ENCODE measurements around the gene CHD2.
"Not testable (repeated sequence)": the region's sequence is repeated elsewhere in the genome, so short reads cannot be mapped to it uniquely, and the experiment has no call there.

Gene CHD2

DNA sequence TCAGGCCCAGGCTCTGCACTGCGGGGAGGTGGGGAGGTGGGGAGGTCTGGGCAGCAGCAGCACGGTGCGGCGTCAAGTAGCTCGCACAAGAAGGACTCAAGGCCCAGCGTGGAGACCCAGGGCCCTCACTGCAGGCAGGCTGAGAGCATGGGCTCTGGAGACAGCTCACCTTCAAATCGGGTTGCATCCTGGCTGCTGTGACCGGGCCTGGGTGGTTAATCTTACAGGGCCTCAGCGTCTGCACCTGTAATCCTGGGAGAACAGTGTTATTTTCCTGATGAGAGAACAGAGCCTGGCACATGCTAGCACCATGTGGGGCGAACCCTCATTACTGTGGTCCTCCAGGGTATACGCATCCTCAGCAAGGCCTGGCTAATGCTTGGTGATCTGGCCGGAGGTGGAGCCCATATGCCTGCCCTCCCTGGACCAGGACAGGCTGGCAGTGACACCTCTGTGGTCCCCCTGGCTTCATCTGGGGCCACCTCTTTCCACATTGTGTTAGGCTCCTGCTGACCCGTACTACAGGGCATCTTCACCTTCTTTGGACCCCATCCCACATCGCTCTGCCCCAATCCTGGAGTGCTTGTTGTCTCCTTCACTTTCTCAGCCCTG lies 133.4 kb downstream of the CHD2 start:
- DNase-seq (ENCODE audit: low read depth in 2 of 2, low spot score in 1 of 2): no peak

DNA sequence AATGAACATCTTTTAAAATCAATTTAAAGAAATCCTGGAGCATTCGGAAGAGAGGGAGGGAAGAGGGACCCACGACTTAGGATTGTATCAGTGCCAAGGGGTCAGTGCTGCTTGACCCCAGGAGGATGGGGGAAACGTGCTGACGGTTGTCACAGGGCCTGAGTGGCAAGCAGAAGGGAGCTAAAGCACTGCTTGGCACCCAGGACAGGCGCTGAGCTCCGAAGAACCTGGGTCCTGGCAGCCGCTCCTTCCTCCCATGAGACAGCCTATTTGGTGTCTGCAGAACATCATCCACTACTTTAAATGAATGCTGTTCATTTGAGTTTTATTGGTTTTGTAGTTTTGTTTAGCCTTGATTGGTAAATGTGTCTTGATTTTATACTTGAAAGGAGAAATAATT lies 134.4 kb downstream of the CHD2 start:
- DNase-seq (ENCODE audit: low read depth in 2 of 2, low spot score in 1 of 2): no peak

- no peak for DNase-seq (ENCODE audit: low read depth in 2 of 2, low spot score in 1 of 2)
Observed at GRCh38 chr15:93035092-93035915, 135.2 kb downstream of the CHD2 start.

GRCh38 chr15:93035953-93036810 lies 136.1 kb downstream of the CHD2 start:
- DNase-seq (ENCODE audit: low read depth in 2 of 2, low spot score in 1 of 2): no peak

DNA sequence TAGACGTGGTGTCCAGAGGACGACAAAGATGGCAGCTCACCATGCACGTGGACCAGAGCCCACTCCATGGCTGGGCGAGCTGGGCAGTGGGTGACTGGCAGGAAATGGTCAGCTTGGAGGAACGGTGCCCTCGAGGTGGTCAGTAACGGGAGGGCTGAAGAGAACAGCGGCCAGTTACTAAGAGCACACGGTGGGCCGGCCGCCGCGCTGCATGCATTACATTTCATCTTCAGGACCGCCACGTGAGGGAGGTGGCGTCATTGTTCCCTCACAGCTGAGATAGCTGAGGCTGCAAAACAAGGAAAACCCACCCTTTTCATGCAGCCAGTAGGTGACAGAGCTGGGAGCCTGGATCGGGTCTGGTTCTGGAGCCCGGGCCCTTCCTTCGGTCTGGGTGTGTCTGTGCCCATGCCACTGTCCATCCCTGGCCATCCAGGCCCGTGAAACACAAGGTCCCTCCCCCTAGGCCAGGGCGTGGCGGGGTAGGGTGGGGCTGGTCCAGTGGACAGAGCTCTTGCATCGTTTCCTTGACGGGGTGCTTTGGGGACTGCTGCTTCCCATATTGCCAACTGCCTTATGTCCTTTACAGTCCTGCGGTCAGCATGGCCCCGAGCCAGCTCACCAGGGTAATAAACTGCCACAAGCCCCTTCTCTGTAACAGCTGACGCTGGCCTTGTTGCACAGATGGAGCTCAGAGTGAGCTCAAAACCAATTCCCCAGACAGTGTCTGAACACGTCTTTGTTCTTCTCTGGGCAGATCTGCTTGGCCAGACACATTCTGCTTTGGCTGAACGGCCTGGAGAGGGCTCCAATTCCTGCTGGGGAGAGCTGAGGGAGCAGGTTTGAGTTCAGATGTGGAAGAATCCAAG lies 137.1 kb downstream of the CHD2 start:
- DNase-seq (ENCODE audit: low read depth in 2 of 2, low spot score in 1 of 2): no peak

DNA sequence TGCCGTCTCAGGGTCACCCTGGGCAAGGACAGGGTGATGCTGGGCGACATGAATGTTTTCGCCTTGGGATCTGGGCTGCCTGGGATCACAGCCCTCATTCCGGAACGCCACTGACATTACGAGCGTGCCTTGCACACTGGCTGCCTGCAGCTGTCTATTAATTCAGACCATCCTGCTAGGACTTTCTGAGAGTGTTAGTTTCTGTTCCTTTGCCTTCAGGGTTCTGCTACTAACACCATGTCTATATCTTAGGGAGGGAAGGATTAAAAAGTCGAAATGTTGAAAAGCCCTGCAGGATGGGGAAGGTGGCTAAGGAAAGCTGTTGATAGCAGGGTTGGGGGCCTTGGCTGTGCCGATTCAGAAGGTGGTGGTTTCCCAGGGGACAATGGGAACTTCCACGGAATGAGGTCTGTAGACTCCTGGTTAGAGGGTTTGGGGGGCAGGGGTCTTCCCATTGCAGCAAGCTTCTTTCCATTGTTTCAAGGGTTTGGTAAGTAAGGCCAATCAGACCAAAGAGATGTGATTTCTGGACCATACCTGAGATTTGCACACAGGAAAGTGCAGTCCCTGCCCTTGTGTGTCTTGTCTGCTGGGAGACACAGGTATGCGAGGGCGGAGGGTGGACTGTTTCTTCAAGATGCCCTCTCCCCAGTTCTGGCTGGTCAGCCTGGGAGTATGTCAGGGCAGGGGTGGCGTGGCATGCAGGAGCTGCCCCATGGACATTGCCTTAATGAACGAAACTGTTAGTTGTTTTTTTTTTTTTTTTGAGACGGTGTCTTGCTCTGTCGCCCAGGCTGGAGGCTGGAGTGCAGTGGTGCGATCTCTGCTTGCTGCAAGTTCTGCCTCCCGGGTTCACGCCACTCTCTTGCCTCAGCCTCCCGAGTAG lies 137.9 kb downstream of the CHD2 start:
- DNase-seq (ENCODE audit: low read depth in 2 of 2, low spot score in 1 of 2): no peak

- DNase-seq (ENCODE audit: low read depth in 2 of 2, low spot score in 1 of 2): not testable (repeated sequence)
Observed at GRCh38 chr15:93039562-93040287, 139.6 kb downstream of the CHD2 start.

DNA sequence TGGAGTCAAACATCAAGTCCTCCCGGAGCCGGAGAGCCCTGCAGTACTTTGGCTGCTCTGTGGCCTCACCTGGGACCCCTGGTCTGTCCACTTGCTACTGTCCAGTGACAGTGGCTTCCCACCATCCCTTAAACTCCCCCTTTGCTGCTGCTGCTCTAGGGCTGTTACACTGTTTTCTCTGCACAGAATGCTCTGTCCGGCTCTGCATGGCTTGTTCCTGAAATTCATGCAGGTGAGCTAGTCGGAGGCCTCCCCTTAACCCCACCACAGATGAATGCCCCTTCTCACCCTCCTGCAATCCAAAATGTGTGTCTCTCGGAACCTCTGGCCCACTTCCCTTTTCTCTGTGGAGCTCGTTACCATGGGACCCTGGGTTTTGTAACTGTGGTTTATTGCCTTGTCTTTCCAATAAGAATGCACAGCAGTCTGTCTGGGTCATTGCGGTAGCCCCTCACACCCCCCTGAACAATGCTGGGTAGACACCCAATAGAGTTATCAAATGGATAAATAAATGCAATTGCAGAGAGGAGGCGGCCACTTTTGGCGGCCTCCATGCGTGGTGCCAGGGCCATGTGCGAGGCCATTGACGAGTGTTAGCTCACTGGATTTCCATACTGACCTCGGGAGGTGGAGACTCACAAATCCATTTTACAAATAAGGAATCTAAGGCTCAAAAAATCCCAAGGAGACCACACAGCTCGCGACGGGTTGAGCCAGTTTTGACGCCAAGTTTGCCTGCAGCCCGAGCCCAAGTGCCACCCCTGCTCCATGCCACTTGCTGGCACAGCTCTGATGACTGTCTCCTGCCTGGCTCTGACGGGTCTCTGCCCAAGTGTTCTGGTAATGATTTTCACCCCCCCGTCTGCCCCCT lies 140.4 kb downstream of the CHD2 start:
- no peak for DNase-seq (ENCODE audit: low read depth in 2 of 2, low spot score in 1 of 2)

DNA sequence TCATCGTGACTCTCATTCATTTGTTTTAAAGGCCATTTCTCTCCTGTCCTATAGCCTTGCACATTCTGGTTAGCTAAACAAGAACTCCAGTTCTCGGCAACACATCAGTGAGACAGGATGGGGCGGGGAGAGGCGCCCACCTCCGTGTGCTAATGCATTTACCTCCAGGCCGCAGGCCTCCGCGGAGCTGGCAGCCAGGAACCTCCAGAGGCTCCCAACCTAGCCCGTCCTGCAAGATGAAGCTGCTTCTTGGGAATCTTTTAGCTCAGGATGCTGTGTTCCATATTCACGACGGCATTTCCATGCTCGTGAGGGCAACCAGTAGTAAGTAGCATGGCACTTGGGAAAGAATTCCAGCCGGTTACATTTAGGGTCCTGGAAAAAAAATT lies 141.0 kb downstream of the CHD2 start:
- no peak for DNase-seq (ENCODE audit: low read depth in 2 of 2, low spot score in 1 of 2)

GRCh38 chr15:93042211-93042610 lies 142.1 kb downstream of the CHD2 start:
- no peak for DNase-seq (ENCODE audit: low read depth in 2 of 2, low spot score in 1 of 2)

DNA sequence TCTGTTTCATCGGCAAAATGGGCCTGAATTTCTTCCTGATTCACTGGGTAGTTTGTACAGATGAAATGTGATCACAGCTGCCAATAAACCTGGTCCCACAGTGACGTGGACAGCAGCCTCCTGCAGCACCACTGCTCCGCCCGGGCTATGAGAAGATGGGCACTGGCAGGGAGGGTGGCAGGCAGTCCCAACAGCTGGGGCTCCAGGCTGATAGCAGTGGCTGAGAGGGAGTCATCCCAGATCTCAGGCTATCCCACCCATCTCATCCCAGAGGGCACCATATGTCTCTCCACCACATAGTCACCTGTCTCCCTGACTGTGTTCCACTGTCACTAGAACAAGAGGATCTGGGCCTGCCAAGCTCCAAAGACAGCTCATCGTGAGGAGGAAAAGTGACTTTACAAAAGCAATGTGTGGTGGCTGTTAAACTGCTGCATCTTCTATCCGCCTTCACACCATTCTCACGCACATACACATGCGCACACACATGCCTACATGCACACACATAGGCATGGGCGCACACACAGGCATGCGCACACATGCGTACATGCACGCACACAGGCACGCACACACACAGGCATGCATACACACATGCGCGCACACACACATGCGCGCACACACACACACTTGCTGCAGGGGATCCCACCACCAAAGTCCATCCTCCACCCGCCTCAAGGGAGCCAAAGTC lies 142.7 kb downstream of the CHD2 start:
- DNase-seq (ENCODE audit: low read depth in 2 of 2, low spot score in 1 of 2): no peak

DNA sequence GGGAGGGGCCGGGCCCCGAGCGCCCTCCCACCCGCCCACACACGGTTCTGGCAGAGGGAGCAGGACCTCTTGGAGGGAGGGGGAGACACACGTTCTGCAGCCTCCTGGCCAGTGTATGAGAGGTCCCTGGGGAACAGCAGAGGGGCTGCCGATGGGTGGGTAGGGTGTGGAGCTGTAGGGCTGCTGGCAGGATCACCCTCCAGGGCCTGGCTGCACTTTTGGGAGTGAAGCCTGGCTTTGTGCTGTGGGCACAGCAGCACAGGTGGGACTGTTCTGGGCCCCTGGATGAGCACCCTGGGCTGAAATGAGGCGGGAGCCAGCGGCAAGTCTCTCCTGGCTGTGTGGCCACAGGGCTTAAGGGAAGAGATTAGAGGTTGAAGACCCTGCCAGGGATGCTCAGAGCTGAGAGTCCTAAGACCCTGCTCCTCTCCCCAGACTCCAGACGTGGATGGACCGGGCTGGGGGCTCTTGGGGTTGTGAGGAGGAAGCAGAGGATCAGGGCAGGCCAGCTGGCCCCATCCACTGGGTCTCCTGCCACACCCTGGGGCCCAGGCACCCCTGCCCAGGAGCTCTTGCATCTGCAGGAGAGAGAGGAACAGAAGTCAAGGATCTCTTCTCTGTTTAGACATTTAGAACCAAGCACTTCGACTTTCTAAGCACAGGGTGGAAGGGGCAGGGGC lies 143.6 kb downstream of the CHD2 start:
- no peak for DNase-seq (ENCODE audit: low read depth in 2 of 2, low spot score in 1 of 2)

DNA sequence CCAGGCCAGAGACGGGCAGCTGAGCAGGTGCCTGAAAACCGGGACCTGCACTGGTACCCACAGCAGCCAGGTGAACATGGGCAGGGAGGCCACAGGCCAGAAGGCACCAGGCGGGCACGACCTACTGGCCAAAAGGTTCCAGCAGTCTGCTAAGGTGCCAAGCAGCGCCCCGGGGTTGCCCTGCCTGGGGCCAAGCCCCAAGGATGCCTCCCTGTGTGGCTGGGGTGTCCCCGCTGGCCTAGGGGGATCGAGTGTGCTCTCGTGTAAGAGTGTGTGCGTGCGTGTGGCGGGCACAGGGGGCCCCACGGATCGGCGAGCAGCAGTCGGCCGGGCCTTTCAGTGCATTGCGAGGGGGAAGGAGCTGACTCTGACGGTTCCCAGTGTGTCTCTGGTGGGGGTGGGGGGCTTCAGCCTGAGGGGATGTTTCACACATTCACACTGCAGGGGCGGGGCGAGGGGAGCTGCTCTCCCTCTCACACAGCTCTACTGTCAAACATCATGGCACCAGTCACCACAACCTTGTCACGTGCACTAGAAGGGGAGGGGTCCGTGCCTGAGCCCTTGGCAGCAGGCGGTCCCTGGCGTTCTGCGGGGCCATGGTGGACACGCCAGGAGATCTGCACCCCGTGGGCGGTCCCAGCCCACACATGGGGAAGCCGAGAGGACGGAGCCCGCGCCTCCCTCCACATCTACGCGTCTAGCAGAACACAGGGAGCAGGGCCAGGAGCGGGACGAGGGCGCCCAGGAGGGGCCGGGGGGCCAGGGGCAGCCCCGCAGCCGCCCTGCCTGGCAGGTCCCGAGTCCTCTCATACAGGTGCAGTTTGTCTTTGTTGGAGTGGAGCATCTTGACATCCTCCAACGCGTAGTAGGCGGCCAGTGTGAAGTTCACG lies 144.4 kb downstream of the CHD2 start:
- no peak for DNase-seq (ENCODE audit: low read depth in 2 of 2, low spot score in 1 of 2)

- DNase-seq (ENCODE audit: low read depth in 2 of 2, low spot score in 1 of 2): no peak
Observed at GRCh38 chr15:93045191-93045785, 145.2 kb downstream of the CHD2 start.

- DNase-seq (ENCODE audit: low read depth in 2 of 2, low spot score in 1 of 2): no peak
Observed at GRCh38 chr15:93046120-93046519, 146.0 kb downstream of the CHD2 start.

DNA sequence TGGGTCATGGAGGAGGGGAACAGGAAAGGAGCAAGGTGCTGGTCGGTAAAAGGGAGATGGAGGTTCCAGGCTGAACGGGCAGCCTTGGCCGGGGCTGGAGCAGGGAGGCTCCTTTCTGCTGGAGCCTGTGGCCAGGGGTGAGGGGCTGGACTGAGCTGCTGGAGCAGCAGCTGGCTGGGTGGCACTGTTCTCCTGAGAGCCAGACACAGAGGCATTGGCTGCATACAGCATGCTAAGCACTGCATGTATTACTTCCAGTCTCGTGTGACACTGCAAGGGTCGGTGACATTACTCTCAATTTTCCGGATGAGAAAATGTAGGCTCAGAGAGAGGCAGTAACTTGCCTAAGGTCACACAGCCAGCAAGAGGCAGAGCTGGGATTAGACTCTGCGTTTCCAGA lies 146.6 kb downstream of the CHD2 start:
- DNase-seq (ENCODE audit: low read depth in 2 of 2, low spot score in 1 of 2): no peak
